ENCODE measurements around the gene SPATA13. TPM values are rescaled to one million over a fixed set of nuclear protein-coding genes. Genes with fewer than 3 reads are reported as not detected.
"Not testable (repeated sequence)": the region's sequence is repeated elsewhere in the genome, so short reads cannot be mapped to it uniquely, and the experiment has no call there.

The SPATA13 gene
- total RNA-seq, 1 donor from 2014 or later, result 44.2 TPM

GRCh38 chr13:24119626-24120508, 40.7 kb upstream of the SPATA13 start:
- H3K9me3 ChIP-seq, result no peaks in the 10 kb centered on the region
- DNase-seq (no peak), ATAC-seq (no peak)
- intact Hi-C loops (cut with DNase I), result no loop called here
- peak overlapping the region; percentile 21 for H3K27ac ChIP-seq
- no peaks in the 10 kb centered on the region for H3K27me3 ChIP-seq (ENCODE audit: low read depth)
- TF ChIP-seq, protein P1, sequence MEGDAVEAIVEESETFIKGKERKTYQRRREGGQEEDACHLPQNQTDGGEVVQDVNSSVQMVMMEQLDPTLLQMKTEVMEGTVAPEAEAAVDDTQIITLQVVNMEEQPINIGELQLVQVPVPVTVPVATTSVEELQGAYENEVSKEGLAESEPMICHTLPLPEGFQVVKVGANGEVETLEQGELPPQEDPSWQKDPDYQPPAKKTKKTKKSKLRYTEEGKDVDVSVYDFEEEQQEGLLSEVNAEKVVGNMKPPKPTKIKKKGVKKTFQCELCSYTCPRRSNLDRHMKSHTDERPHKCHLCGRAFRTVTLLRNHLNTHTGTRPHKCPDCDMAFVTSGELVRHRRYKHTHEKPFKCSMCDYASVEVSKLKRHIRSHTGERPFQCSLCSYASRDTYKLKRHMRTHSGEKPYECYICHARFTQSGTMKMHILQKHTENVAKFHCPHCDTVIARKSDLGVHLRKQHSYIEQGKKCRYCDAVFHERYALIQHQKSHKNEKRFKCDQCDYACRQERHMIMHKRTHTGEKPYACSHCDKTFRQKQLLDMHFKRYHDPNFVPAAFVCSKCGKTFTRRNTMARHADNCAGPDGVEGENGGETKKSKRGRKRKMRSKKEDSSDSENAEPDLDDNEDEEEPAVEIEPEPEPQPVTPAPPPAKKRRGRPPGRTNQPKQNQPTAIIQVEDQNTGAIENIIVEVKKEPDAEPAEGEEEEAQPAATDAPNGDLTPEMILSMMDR (IDR thresholded peaks at IDR 0.05), result no peak
- H3K4me3 ChIP-seq, result no peak overlapping the region
- H3K4me1 ChIP-seq, result peaks cover 14% of the 10 kb centered on the region
- H3K36me3 ChIP-seq, result no peaks in the 10 kb centered on the region

DNA sequence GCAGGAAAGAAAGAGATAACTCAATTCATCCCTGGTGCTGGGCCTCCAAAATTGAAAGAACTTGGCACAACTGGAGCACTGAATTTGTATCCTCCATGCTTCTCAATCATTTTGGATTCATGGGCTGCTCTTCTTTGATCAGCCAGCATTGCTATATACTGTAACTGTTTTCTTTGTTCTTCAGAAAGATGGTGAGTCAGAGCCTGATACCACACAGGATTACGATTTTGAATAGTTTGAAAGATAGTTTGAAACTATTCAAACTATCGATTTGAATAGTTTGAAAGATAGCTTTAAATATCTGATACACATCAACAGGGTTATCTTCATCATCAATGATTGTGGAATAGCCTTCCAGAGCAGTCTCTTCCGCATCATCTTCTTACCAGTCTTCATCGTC, 38.5 kb upstream of the SPATA13 start:
- H3K4me3 ChIP-seq; H3K36me3 ChIP-seq; intact Hi-C loops (cut with DNase I); H3K27ac ChIP-seq; ATAC-seq; DNase-seq; H3K9me3 ChIP-seq; H3K27me3 ChIP-seq (ENCODE audit: low read depth): not testable (repeated sequence)
- H3K4me1 ChIP-seq, result peaks cover 14% of the 10 kb centered on the region

GRCh38 chr13:24122569-24122968, 38.0 kb upstream of the SPATA13 start:
- DNase-seq (no peak), ATAC-seq (no peak)
- TF ChIP-seq, protein P1 (IDR thresholded peaks at IDR 0.05), result no peak
- no peaks in the 10 kb centered on the region for H3K9me3 ChIP-seq
- no peaks in the 10 kb centered on the region for H3K36me3 ChIP-seq
- intact Hi-C loops (cut with DNase I), result no loop called here
- H3K27ac ChIP-seq, result no peak overlapping the region
- H3K27me3 ChIP-seq (ENCODE audit: low read depth), result no peaks in the 10 kb centered on the region
- no peak overlapping the region for H3K4me3 ChIP-seq
- peaks cover 14% of the 10 kb centered on the region for H3K4me1 ChIP-seq

DNA sequence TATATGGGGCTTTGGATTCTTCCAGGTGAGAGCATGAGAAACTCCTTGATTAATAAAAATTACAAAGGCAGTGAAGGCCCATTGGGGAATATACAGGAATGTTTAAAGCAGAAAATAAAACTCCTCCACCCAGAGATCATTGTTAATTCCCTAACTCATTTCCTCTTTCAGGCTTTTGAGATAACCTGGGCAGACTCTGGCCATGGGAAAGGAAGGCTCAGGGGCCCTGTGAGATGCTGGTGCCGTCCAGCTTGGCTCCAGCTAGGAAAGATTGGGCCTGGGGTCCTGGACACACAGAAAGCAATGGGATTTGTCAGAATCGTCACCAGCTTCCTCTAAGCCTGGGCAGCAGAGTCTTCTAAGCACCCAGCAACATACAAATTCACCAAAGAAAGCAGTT, 36.8 kb upstream of the SPATA13 start:
- intact Hi-C loops (cut with DNase I), result no loop called here
- H3K4me3 ChIP-seq, result no peak overlapping the region
- DNase-seq, result no peak
- ATAC-seq, result no peak
- no peaks in the 10 kb centered on the region for H3K27me3 ChIP-seq (ENCODE audit: low read depth)
- no peak overlapping the region for H3K27ac ChIP-seq
- H3K9me3 ChIP-seq, result no peaks in the 10 kb centered on the region
- H3K36me3 ChIP-seq, result no peaks in the 10 kb centered on the region
- peaks cover 14% of the 10 kb centered on the region for H3K4me1 ChIP-seq
- TF ChIP-seq, protein P1 (IDR thresholded peaks at IDR 0.05), result no peak

GRCh38 chr13:24124789-24125476, 35.6 kb upstream of the SPATA13 start:
- intact Hi-C loops (cut with DNase I), result no loop called here
- H3K4me3 ChIP-seq, result no peak overlapping the region
- ATAC-seq (peak in 1 of 2 donors; percentile 29), DNase-seq (no peak)
- H3K27me3 ChIP-seq (ENCODE audit: low read depth), result no peaks in the 10 kb centered on the region
- H3K27ac ChIP-seq, result no peak overlapping the region
- TF ChIP-seq, protein P1 (IDR thresholded peaks at IDR 0.05), result no peak
- H3K9me3 ChIP-seq, result no peaks in the 10 kb centered on the region
- H3K4me1 ChIP-seq, result peaks cover 5% of the 10 kb centered on the region
- H3K36me3 ChIP-seq, result no peaks in the 10 kb centered on the region
